Measurements from ENCODE around the gene MAST4.

DNA sequence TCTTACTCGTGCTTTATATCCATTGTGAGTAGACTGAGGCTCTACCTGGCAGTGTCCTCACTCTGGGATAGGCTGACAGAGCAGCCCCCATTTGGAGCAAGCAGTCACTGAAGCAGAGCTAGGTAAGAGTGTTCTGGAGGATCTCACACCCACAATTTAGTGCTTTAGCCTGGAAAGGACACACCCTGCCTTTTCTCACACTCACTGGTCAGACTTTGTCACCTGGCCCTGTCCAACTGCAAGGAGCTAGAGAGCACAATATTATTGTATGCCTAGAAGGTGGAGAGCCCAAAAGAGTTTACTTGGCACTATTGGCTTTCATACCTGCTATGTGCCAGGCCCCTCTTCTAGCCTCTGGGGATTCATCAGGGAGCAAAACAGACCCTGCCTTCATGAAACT is 141.9 kb downstream of the MAST4 start:
- TF ChIP-seq, protein P1, sequence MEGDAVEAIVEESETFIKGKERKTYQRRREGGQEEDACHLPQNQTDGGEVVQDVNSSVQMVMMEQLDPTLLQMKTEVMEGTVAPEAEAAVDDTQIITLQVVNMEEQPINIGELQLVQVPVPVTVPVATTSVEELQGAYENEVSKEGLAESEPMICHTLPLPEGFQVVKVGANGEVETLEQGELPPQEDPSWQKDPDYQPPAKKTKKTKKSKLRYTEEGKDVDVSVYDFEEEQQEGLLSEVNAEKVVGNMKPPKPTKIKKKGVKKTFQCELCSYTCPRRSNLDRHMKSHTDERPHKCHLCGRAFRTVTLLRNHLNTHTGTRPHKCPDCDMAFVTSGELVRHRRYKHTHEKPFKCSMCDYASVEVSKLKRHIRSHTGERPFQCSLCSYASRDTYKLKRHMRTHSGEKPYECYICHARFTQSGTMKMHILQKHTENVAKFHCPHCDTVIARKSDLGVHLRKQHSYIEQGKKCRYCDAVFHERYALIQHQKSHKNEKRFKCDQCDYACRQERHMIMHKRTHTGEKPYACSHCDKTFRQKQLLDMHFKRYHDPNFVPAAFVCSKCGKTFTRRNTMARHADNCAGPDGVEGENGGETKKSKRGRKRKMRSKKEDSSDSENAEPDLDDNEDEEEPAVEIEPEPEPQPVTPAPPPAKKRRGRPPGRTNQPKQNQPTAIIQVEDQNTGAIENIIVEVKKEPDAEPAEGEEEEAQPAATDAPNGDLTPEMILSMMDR (IDR thresholded peaks at IDR 0.05): no peak
- TF ChIP-seq POLR2A (IDR thresholded peaks at IDR 0.05; ENCODE audit: low read length) (no peak), USF2 (IDR thresholded peaks at IDR 0.05) (no peak), EP300 (IDR thresholded peaks at IDR 0.05) (no peak), SMC3 (IDR thresholded peaks at IDR 0.05) (no peak), CEBPB (IDR thresholded peaks at IDR 0.05) (no peak)

Measured in A549 (cell line).